ENCODE data around the gene SEMA4A.

DNA sequence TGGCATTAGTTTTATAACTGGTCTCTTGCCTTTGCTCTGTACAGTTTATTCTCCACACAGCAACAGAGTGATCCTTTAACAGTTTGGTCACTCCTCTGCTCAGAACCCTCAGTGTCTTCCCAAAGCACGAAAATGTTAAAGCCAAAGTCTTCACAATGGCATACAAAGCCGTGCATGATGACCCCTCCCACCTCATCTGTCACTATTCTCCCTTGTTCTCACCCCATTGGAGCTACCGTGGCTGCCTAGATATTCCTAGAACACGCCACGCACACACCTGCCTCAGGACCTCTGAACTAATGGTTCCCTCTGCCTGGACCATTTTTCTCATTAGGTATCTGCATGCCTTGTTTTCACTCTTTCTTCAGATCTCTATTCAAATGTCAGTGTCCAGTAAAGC lies 8.6 kb upstream of the SEMA4A start:
- TF ChIP-seq POLR2AphosphoS5 (IDR thresholded peaks at IDR 0.05; ENCODE audit: borderline replicate concordance, low read depth, low read length) (no peak), EZH2 (IDR thresholded peaks at IDR 0.05) (no peak)
